ENCODE data around the gene SPRYD3.

The SPRYD3 gene

DNA sequence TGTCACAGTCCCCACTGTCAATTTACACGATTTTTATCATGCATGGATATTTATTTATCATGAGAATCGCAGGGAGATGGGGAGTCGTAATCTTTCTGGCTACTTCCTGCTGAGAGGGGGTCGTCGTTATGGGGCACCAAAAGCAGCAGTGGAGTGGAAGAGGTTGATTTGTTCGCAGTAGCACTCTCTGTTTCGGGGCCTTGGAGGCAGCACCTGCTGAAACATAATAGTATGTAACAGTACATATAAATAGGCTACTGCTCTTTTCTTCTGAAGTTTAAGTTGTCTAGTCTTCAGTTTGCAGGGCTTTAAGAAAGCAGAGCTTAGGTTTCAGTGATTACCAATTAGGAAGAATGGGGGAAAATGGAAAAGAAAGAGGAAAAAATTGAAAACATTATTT is 27.9 kb upstream of the SPRYD3 start:
- DNase-seq (ENCODE audit: low read depth), result no peak
- no peak for TF ChIP-seq CTCF (IDR thresholded peaks at IDR 0.05; ENCODE audit: control insufficient read depth, extremely low read depth, insufficient read depth)
- no peak overlapping the region for H3K4me3 ChIP-seq (ENCODE audit: low read depth, low read length)

DNA sequence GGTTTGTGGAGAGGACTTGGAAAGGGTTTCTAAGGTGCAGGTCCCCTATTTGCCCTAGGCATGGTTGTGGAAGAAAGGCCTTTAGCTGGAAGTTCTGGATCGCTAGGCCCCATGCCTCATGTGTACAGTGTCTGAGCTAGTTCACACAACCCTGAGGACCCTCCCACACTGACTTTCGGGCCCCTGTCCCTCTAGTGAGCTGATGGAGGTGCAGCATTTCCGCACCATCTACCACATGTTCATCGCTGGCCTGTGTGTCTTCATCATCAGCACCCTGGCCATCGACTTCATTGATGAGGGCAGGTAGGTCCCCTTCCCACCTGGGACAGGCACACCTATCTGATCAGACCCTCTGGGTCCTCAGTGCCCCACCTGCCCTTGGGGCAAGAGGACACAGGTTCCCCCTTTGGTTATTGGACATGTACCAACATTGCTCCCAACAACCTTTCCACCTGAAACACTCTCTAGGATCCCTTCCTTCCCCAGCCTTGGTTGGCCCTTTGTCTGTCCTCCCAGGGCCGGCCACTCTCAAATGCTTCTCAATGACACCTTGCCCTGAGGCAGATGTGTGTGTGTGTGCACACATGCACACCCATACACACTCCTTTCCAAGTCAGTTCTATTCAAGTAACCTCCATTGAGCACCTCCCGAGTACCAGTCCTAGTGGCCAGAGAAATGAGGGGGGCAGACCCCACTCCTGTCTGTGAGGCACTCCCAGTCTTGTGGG is 26.7 kb upstream of the SPRYD3 start:
- DNase-seq (ENCODE audit: low read depth), result no peak
- TF ChIP-seq CTCF (IDR thresholded peaks at IDR 0.05; ENCODE audit: control insufficient read depth, extremely low read depth, insufficient read depth), result no peak
- no peak overlapping the region for H3K4me3 ChIP-seq (ENCODE audit: low read depth, low read length)

- DNase-seq (ENCODE audit: low read depth), result no peak
- H3K4me3 ChIP-seq (ENCODE audit: low read depth, low read length), result no peak overlapping the region
- no peak for TF ChIP-seq CTCF (IDR thresholded peaks at IDR 0.05; ENCODE audit: control insufficient read depth, extremely low read depth, insufficient read depth)
These were observed 26.1 kb upstream of the SPRYD3 start for GRCh38 chr12:53105256-53105655.

DNA sequence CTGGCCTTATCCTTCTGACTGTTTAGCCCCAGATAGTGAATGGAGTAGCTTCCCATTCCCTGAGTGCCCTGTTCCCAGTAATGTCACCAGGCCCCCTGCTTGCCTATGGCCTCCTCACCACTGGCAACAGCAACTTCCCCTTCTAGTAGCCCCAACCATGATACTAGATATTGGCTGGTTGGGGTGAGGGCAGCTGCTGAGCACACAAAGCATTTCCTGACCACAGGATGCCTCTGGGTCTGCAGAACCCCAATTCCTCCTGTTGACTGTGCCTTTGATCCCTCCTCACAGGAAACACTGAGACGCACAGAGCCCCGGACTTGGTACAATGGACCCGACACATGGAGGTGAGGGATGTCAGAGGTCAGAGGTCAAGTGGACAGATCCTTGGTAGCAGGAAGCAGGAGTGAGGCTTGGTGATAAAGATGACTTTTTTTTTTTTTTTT is 24.7 kb upstream of the SPRYD3 start:
- no peak overlapping the region for H3K4me3 ChIP-seq (ENCODE audit: low read depth, low read length)
- DNase-seq (ENCODE audit: low read depth), result no peak
- TF ChIP-seq CTCF (IDR thresholded peaks at IDR 0.05; ENCODE audit: control insufficient read depth, extremely low read depth, insufficient read depth), result no peak

GRCh38 chr12:53102883-53103807 is 24.0 kb upstream of the SPRYD3 start, which contains the start of gene SOAT2:
Gene SOAT2 (plus strand): TSS chr12:53103486. CDS start chr12:53103578, 92 bp downstream.
- no peak for DNase-seq (ENCODE audit: low read depth)
- TF ChIP-seq CTCF (IDR thresholded peaks at IDR 0.05; ENCODE audit: control insufficient read depth, extremely low read depth, insufficient read depth), result no peak
- H3K4me3 ChIP-seq (ENCODE audit: low read depth, low read length), result no peak within 1 kb of the TSS

DNA sequence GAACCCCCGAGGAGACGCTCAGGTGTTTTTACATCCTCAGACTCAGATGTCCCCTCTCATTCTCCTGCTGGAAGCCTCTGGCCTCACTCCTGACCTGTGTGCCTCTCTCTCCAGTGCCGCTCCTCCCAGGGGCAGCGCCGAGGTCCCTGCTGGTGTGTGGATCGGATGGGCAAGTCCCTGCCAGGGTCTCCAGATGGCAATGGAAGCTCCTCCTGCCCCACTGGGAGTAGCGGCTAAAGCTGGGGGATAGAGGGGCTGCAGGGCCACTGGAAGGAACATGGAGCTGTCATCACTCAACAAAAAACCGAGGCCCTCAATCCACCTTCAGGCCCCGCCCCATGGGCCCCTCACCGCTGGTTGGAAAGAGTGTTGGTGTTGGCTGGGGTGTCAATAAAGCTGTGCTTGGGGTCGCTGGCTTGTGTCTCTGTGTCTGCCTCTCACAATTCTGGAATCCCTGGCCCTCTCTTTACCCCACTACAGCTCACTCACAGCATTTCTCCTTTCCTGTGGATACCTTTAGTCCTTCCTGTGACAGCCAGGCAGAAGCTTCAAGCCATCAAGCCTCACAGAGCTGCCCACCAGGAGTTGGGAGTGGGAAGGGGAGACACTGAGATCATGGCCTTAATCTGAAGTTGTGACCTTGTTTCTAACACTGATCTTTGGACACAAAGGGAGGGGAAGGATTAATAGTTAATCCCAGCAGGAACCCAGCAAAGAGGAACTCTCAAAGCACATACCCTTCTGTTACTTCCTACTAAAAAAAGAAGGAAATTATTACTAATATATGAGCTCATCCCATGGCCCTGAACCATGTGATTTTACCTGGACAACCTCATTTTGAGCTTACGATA is 23.0 kb upstream of the SPRYD3 start:
- no peak overlapping the region for H3K4me3 ChIP-seq (ENCODE audit: low read depth, low read length)
- TF ChIP-seq CTCF (IDR thresholded peaks at IDR 0.05; ENCODE audit: control insufficient read depth, extremely low read depth, insufficient read depth), result no peak
- DNase-seq (ENCODE audit: low read depth), result no peak
